Vagina (tissue), 2 donors: ENCODE results near the gene LHX6. TPM values are rescaled to one million over a fixed set of nuclear protein-coding genes. Genes with fewer than 3 reads are reported as not detected.

Experiments
- DNase-seq, 2 donors: peaks; one replicate each; pipeline ENCODE4 v3.0.0-alpha.2; 2017; ENCODE audit errors: extremely low spot score in 2 of 2
- H3K27ac ChIP-seq: fragments of 200-600 bp; sonication (generic); one replicate; pipeline ENCODE4 v1.5.1; 2019
- H3K27me3 ChIP-seq: fragments of 200-600 bp; sonication (generic); one replicate; pipeline ENCODE4 v1.5.1; 2019
- H3K36me3 ChIP-seq, 2 donors: fragments of 200-600 bp; sonication (generic); one replicate each; pipeline ENCODE4 v1.5.1; 2017 to 2019
- H3K4me1 ChIP-seq: fragments of 200-600 bp; sonication (generic); one replicate; pipeline ENCODE4 v1.5.1; 2019
- H3K4me3 ChIP-seq, 2 donors: fragments of 200-600 bp; sonication (generic); 1 replicate in 1 of 2; 2 replicates in 1 of 2; pipeline ENCODE4 v1.5.1; 2016 to 2019
- H3K9me3 ChIP-seq: fragments of 200-600 bp; sonication (generic); one replicate; pipeline ENCODE4 v1.5.1; 2019
- CTCF ChIP-seq, 3 experiments: fragments of 450-650 bp in 2 of 3; fragments of 200-600 bp in 1 of 3; sonication (generic) in 1 of 3; IDR thresholded peaks; one replicate each; pipeline ENCODE4 v1.5.1; 2017 to 2019; ENCODE audit warnings: antibody characterized with exemption in 3 of 3, mild to moderate bottlenecking in 2 of 3, moderate library complexity in 2 of 3
- POLR2A ChIP-seq, 2 donors: fragments of 450-650 bp; IDR thresholded peaks; one replicate each; pipeline ENCODE4 v1.6.1; 2017; ENCODE audit warnings: antibody characterized with exemption in 2 of 2, mild to moderate bottlenecking in 2 of 2, moderate library complexity in 2 of 2
- POLR2AphosphoS5 ChIP-seq, 2 donors: sonication (generic); formaldehyde crosslinking; IDR thresholded peaks; one replicate each; pipeline ENCODE4 v1.9.0; 2017; ENCODE audit warnings: antibody characterized with exemption in 2 of 2, mild to moderate bottlenecking in 2 of 2, low read depth in 1 of 2; ENCODE audit not compliant: insufficient read depth in 1 of 2
- intact Hi-C: fragments of 100-400 bp; cut with DNase I; formaldehyde crosslinking; loops from one replicate; pipeline ENCODE4 v1.15.1; 2023
- total RNA-seq: library from RNA; depleted of rRNA; stranded (reverse); fragments of >200 nt; gene quantifications from one replicate; pipeline ENCODE4 v1.2.3, GENCODE V29; 2016

LHX6 gene
- total RNA-seq, 1 donor from 2014 or later: 8.1 TPM

- Histone ChIP-seq H3K4me1 (peaks cover 39% of the 10 kb centered on the region), H3K9me3 (no peaks in the 10 kb centered on the region), H3K27me3 (no peaks in the 10 kb centered on the region), H3K27ac (no peak overlapping the region), H3K4me3 (no peak overlapping the region), H3K36me3 (peaks cover 0 to 15% of the 10 kb centered on the region in 2 donors)
- intact Hi-C loops: no loop called here
- TF ChIP-seq POLR2AphosphoS5 (IDR thresholded peaks at IDR 0.05; ENCODE audit: insufficient read depth in 1 of 2, low read depth in 1 of 2) (no peak), POLR2A (IDR thresholded peaks at IDR 0.05) (no peak), CTCF (IDR thresholded peaks at IDR 0.05) (no peak)
- DNase-seq: no peak
Measured at GRCh38 chr9:122262073-122262472, 33.3 kb upstream of the LHX6 start.

GRCh38 chr9:122261469-122261881, 32.7 kb upstream of the LHX6 start:
- Histone ChIP-seq H3K27me3 (no peaks in the 10 kb centered on the region), H3K27ac (no peak overlapping the region), H3K4me3 (no peak overlapping the region), H3K9me3 (no peaks in the 10 kb centered on the region), H3K36me3 (peaks cover 0 to 15% of the 10 kb centered on the region in 2 donors), H3K4me1 (peaks cover 39% of the 10 kb centered on the region)
- intact Hi-C loops: no loop called here
- DNase-seq: no peak
- no peak for TF ChIP-seq POLR2A (IDR thresholded peaks at IDR 0.05)
- TF ChIP-seq POLR2AphosphoS5 (IDR thresholded peaks at IDR 0.05; ENCODE audit: insufficient read depth in 1 of 2, low read depth in 1 of 2): no peak
- no peak for TF ChIP-seq CTCF (IDR thresholded peaks at IDR 0.05)

GRCh38 chr9:122258886-122259415, 30.2 kb upstream of the LHX6 start:
- H3K36me3 ChIP-seq: peaks cover 0 to 18% of the 10 kb centered on the region in 2 donors
- H3K27ac ChIP-seq: no peak overlapping the region
- no peak for TF ChIP-seq POLR2A (IDR thresholded peaks at IDR 0.05)
- TF ChIP-seq CTCF (IDR thresholded peaks at IDR 0.05): no peak
- no peak for TF ChIP-seq POLR2AphosphoS5 (IDR thresholded peaks at IDR 0.05; ENCODE audit: insufficient read depth in 1 of 2, low read depth in 1 of 2)
- peaks cover 28% of the 10 kb centered on the region for H3K4me1 ChIP-seq
- no peaks in the 10 kb centered on the region for H3K9me3 ChIP-seq
- no peaks in the 10 kb centered on the region for H3K27me3 ChIP-seq
- intact Hi-C loops: no loop called here
- DNase-seq: no peak
- H3K4me3 ChIP-seq: no peak overlapping the region

GRCh38 chr9:122256206-122256605, 27.4 kb upstream of the LHX6 start:
- H3K27ac ChIP-seq: no peak overlapping the region
- intact Hi-C loops: no loop called here
- H3K36me3 ChIP-seq: peaks cover 0 to 23% of the 10 kb centered on the region in 2 donors
- no peaks in the 10 kb centered on the region for H3K9me3 ChIP-seq
- H3K4me1 ChIP-seq: peaks cover under 1% of the 10 kb centered on the region
- DNase-seq: no peak
- TF ChIP-seq POLR2A (IDR thresholded peaks at IDR 0.05) (no peak), POLR2AphosphoS5 (IDR thresholded peaks at IDR 0.05; ENCODE audit: insufficient read depth in 1 of 2, low read depth in 1 of 2) (no peak), CTCF (IDR thresholded peaks at IDR 0.05) (no peak)
- H3K4me3 ChIP-seq: no peak overlapping the region
- no peaks in the 10 kb centered on the region for H3K27me3 ChIP-seq

GRCh38 chr9:122254761-122255160, 26.0 kb upstream of the LHX6 start:
- no peak overlapping the region for H3K27ac ChIP-seq
- H3K4me3 ChIP-seq: no peak overlapping the region
- no peak for TF ChIP-seq POLR2AphosphoS5 (IDR thresholded peaks at IDR 0.05; ENCODE audit: insufficient read depth in 1 of 2, low read depth in 1 of 2)
- TF ChIP-seq POLR2A (IDR thresholded peaks at IDR 0.05): no peak
- TF ChIP-seq CTCF (IDR thresholded peaks at IDR 0.05): no peak
- H3K4me1 ChIP-seq: no peaks in the 10 kb centered on the region
- H3K9me3 ChIP-seq: no peaks in the 10 kb centered on the region
- intact Hi-C loops: no loop called here
- DNase-seq: no peak
- H3K27me3 ChIP-seq: no peaks in the 10 kb centered on the region
- H3K36me3 ChIP-seq: peaks cover 0 to 14% of the 10 kb centered on the region in 2 donors
